ENCODE measurements around the gene ACOX1. TPM values are rescaled to one million over a fixed set of nuclear protein-coding genes. Genes with fewer than 3 reads are reported as not detected.

Gene ACOX1
- polyA plus RNA-seq, 4 donors: 30.8 to 34.4 (median 32.4) TPM

- DNase-seq (ENCODE audit: low read depth in 4 of 4, low spot score in 3 of 4): no peak
These were observed 29.9 kb upstream of the ACOX1 start for GRCh38 chr17:76008630-76009425.

DNA sequence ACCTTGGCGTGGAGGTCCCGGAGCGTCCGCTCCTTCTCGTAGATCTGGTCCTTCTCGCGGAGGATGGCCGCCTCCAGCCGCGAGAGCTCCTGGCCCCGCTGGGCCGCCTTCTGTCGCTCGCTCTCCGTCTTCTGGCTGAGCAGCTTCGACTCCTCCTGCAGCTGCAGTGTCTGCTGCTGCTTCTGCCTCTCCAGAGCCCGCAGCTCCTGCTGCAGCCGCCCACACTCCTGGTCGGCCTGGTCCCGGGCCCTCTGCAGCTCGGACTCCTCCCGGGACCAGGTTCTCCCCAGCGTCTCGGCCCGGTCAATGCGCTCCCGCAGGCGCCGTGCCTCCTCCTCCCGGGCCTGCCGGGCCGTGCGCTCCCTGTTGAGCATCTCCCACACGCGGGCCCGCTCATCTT, 29.2 kb upstream of the ACOX1 start:
- DNase-seq (ENCODE audit: low read depth in 4 of 4, low spot score in 3 of 4): no peak

- no peak for DNase-seq (ENCODE audit: low read depth in 4 of 4, low spot score in 3 of 4)
These were observed 28.8 kb upstream of the ACOX1 start for GRCh38 chr17:76007850-76008165.

DNA sequence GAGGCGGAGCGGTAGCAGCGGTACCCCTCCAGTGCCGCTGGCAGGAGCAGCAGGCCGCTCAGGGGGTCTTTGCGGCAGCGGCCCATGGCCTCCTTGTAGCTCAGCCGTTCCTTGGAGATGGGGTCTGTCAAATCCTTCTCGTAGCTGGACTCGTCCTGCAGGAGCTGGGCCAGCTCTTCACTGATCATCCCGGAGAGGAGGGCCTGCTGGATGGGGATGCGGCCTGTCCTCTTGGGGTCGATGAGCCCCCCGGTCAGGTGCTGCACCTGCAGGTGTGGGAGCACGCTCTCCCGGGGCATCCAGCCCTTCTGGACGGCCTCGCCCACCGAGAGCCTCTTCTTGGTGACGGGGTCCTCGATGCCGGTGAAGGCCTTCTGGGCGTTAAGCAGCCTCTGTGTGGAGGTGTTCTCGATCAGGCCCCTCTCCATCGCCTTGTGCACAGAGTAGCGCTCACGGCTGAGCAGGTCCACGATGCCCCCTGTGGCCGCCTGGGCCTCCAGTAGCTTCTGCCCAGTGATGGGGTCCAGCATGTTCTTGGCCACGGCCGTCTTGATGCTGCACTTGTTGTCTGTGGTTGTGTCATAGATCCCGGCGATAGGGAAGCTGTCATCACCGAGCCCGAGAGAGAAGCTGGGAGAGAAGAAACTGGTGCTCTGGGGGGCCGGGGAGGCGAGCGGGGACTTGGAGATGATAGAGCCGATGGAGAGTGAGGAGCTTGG, 28.3 kb upstream of the ACOX1 start:
- DNase-seq (ENCODE audit: low read depth in 4 of 4, low spot score in 3 of 4): no peak

DNA sequence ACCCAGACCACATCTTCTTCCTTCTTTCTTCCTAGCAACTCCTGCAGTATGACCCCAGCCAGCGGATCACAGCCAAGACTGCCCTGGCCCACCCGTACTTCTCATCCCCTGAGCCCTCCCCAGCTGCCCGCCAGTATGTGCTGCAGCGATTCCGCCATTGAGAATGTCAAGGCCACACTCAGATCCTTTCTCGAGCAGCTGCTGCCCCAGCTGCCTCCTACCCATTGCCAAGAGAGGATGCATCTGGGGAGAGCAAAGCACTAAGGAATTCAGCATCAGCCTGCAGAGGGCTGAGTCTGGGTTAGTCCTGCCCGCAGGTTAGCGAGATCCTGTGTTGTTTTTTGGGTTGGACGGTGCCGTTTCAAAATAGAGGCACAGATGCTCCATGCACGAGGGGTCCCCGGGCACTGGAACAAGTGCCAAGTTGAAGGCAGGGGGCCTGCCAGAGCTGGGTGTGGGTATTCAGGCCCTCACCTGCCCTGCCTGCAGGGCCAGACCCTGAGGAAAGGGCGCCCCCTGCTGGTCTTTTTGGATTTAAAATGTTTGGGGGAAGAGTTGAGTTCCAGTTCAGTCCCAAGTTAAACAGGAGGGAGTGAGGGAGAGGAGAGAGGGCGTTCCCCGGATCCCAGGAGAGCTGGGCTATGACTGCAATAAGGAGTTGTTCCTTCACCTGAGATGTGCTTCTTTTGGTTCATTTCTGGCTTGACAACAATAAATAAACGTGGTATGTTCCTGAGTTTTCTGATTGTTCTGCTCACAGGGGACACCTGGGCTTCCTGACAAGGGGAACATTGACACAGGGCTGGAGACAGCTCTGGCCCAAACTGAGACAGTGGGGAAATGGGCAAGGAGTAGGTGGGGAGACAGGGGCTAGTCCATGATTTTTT, 26.5 kb upstream of the ACOX1 start:
- DNase-seq (ENCODE audit: low read depth in 4 of 4, low spot score in 3 of 4): no peak

DNA sequence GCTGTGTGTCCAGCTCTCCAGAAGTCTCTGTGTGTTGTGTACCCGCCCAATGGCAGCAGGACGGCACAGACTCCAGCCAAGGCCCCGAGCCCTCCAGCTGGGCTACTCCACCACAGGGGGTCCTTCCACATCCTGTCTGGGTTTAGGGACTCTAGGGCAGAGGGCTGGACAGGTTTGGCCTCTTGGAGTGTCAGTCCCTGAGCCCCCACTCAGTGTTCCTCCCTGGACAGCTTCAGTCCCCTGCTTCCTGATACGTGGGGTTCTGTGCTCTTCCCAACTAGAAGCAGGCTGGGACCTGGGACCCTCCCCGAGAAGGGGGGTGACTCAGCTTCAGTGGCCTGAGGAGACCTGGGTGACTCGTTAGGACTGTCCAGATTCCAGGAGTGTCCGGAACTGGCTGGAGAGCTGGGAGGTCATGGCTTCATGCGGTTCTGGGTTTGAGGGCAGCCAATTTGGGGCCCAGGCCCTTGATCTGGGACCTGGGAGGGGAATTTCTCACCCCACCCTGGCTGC, 25.8 kb upstream of the ACOX1 start:
- DNase-seq (ENCODE audit: low read depth in 4 of 4, low spot score in 3 of 4): no peak

DNA sequence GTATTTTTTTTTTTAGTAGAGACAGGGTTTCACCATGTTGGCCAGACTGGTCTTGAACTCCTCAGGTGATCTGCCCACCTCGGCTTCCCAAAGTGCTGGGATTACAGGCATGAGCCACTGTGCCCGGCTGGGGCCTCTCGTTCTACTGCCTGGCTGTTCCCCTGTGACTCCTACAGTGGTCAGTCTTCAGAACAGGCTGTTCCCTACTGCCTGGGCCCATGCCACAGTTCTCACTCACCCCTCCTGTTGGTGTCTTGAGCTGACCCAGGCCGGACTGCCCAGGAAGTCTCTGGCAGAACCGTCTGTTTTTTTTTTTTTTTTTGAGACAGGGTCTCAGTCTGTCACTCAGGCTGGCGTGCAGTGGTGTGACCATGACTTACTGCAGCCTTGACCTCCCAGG, 24.9 kb upstream of the ACOX1 start:
- no peak for DNase-seq (ENCODE audit: low read depth in 4 of 4, low spot score in 3 of 4)

DNA sequence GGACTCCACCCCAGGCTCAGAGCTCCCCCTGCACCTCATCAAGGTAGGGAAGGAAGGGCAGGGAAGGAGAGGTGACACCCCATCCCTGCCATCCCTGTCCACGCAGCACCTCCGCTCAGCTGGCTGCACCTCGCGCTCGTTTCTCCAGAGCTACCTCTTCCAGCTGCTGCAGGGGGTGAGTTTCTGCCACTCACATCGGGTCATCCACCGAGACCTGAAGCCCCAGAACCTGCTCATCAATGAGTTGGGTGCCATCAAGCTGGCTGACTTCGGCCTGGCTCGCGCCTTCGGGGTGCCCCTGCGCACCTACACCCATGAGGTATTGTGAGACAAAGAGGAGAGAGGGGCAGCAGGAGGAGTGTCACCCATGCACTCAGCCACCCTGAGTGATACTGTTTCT, 23.1 kb upstream of the ACOX1 start:
- no peak for DNase-seq (ENCODE audit: low read depth in 4 of 4, low spot score in 3 of 4)

DNA sequence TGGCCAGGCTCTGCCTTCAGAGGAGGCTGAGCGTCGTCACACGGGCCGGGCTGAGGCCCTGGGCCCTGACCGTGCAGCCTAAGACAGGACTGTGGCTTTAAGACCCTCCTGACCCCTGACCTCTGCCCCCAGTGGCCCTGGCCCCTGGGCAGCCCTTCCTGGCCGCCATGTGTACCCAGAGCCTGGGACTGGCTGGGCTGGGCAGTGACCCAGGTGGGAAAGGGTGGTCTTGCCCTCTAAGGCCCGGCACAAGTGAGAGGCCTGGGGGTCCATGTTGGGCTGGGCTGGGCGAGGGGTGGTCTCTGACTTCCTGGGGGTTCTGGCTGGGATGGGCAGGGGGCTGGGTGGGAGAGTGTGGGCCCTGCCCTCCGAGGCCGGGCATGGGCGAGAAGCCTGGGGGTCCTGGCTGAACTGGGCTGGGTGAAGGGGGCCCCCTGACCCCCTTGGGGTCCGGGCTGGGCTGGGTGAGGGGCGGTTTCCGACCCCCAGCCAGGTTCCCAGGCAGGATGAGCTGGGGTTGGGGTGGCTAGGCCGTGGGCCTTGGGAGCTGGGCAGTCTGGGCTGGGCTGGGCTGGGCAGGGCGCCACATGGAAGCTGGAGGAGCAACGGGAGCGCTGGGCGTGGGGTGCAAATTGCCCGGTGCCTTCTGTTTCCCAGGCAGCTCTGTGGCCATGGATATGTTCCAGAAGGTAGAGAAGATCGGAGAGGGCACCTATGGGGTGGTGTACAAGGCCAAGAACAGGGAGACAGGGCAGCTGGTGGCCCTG, 22.0 kb upstream of the ACOX1 start, which contains the start of gene CDK3:
Gene CDK3, plus strand, starts transcription at position 101 of the 767 bp plus-strand sequence. Its CDS starts 571 bp downstream, at position 672.
- DNase-seq (ENCODE audit: low read depth in 4 of 4, low spot score in 3 of 4): no peak

GRCh38 chr17:76000016-76000754, 21.2 kb upstream of the ACOX1 start:
- DNase-seq (ENCODE audit: low read depth in 4 of 4, low spot score in 3 of 4): no peak

GRCh38 chr17:75998327-75998795, 19.4 kb upstream of the ACOX1 start:
- DNase-seq (ENCODE audit: low read depth in 4 of 4, low spot score in 3 of 4): no peak

DNA sequence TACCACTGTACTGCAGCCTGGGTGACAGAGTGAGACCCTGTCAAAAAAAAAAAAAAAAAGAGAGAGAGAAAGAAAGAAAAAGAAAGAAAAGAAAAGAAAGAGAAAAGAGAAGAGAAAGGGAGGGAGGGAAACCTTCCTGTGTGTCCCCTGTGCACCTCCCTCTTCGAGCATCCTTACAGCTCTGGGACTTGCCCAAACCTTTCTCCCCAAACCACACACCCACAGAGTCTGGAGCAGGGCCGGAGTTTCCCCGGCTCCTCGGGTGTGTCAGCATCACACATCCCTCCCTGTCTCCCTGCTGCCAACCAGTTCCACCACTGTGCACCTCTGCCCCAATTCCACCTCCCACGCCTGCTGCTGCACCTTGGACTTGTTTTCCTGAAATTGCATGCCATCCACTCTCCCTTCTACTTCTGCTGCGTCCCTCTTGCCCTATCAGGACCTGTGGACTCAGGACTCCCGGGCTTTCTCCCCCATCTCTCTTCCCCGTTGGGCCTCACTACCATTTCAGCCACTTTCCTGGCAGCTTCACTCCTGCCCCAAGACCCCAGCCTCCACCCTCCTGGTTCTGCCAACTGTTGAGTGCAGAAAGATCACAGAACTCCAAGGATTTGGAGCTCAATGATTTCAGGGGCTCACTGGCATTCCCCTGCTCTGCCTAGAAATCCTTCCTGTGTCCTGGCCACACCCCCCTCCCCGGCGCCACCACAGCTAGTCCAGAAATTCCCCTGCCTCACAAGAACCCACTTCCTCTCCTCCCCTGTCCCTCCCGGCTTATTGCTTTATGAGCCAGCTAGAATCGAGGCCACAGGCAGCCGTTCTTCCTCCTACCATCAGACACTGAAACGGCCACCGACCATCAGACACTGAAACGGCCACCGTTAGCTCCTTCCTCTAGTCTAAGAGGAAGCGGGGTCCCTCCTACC, 18.0 kb upstream of the ACOX1 start:
- DNase-seq (ENCODE audit: low read depth in 4 of 4, low spot score in 3 of 4): peak in 1 of 4 donors; percentile 28

- no peak for DNase-seq (ENCODE audit: low read depth in 4 of 4, low spot score in 3 of 4)
These were observed 16.5 kb upstream of the ACOX1 start for GRCh38 chr17:75995385-75995925.

- no peak for DNase-seq (ENCODE audit: low read depth in 4 of 4, low spot score in 3 of 4)
These were observed 15.9 kb upstream of the ACOX1 start for GRCh38 chr17:75994802-75995370.

- no peak for DNase-seq (ENCODE audit: low read depth in 4 of 4, low spot score in 3 of 4)
These were observed 12.4 kb upstream of the ACOX1 start for GRCh38 chr17:75991396-75991795.

GRCh38 chr17:75987041-75987440, 8.1 kb upstream of the ACOX1 start:
- no peak for DNase-seq (ENCODE audit: low read depth in 4 of 4, low spot score in 3 of 4)

DNA sequence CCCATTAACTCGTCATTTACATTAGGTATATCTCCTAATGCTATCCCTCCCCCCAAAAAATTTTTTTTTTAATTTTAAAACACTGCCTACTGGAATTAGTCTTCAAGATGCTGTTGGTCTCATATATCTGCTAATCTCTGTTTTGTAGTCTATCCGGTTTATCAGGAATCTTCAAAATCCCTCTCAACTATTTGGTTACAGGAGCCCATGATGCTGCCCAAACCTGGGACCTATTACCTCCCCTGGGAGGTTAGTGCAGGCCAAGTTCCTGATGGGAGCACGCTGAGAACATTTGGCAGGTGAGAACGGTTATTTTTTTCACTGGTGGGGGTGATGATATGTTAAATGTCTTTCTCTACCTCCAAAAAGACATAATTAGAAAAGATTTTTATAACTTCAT, 7.0 kb upstream of the ACOX1 start:
- no peak for DNase-seq (ENCODE audit: low read depth in 4 of 4, low spot score in 3 of 4)

All from right renal pelvis (tissue), 4 donors.